Nephron progenitor cell (in vitro differentiated cells): Measurements from ENCODE around the gene CDK5RAP3.

Source experiments
- DNase-seq: peaks from one replicate; pipeline ENCODE4 v3.0.0; 2021
- H3K27ac Mint-ChIP-seq: 2 replicates; pipeline ENCODE4 v1.8.0; 2021; ENCODE audit warnings: mild to moderate bottlenecking, moderate library complexity, mixed read lengths
- H3K27me3 Mint-ChIP-seq: 2 replicates; pipeline ENCODE4 v1.8.0; 2021; ENCODE audit warnings: mild to moderate bottlenecking, low read depth, mixed read lengths; ENCODE audit not compliant: poor library complexity
- H3K36me3 Mint-ChIP-seq: 2 replicates; pipeline ENCODE4 v1.8.0; 2021; ENCODE audit warnings: low read depth, mixed read lengths
- H3K4me1 Mint-ChIP-seq: 2 replicates; pipeline ENCODE4 v1.8.0; 2021; ENCODE audit warnings: mixed read lengths
- H3K4me3 Mint-ChIP-seq: 2 replicates; pipeline ENCODE4 v1.8.0; 2021; ENCODE audit warnings: mild to moderate bottlenecking, moderate library complexity, mixed read lengths
- H3K9me3 Mint-ChIP-seq: 2 replicates; pipeline ENCODE4 v1.8.0; 2021; ENCODE audit warnings: mild to moderate bottlenecking, moderate library complexity, mixed read lengths
- CTCF ChIP-seq: fragments of 200-600 bp; sonication (generic); IDR thresholded peaks from 2 replicates; pipeline ENCODE4 v1.5.0; 2021; ENCODE audit warnings: antibody characterized with exemption

The CDK5RAP3 gene

GRCh38 chr17:48002266-48002915 lies 31.5 kb downstream of the CDK5RAP3 start:
- H3K27me3 Mint-ChIP-seq: peaks cover 10% of the 10 kb centered on the region
- no peaks in the 10 kb centered on the region for H3K36me3 Mint-ChIP-seq
- no peak for DNase-seq
- H3K4me3 Mint-ChIP-seq: no peak overlapping the region
- H3K9me3 Mint-ChIP-seq: no peaks in the 10 kb centered on the region
- H3K27ac Mint-ChIP-seq: peak overlapping the region; percentile 79
- TF ChIP-seq CTCF: no peak
- peaks cover 77% of the 10 kb centered on the region for H3K4me1 Mint-ChIP-seq

- TF ChIP-seq CTCF: no peak
- H3K27ac Mint-ChIP-seq: peak overlapping the region; percentile 79
- peaks cover 73% of the 10 kb centered on the region for H3K4me1 Mint-ChIP-seq
Observed at GRCh38 chr17:48002916-48003416, 32.1 kb downstream of the CDK5RAP3 start.

GRCh38 chr17:48003417-48004151 lies 32.7 kb downstream of the CDK5RAP3 start:
- Mint-ChIP-seq H3K9me3 (no peaks in the 10 kb centered on the region), H3K4me3 (peak overlapping the region; percentile 70), H3K36me3 (no peaks in the 10 kb centered on the region), H3K27me3 (peaks cover 7% of the 10 kb centered on the region), H3K27ac (peak overlapping the region; percentile 66), H3K4me1 (peaks cover 70% of the 10 kb centered on the region)
- peak; percentile 14 for TF ChIP-seq CTCF
- peak; percentile 46 for DNase-seq

More at GRCh38 chr17:48002916-48003416, 32.1 kb downstream of the CDK5RAP3 start:
- peaks cover 6% of the 10 kb centered on the region for H3K27me3 Mint-ChIP-seq
- no peak for DNase-seq
- peak overlapping the region; percentile 5 for H3K4me3 Mint-ChIP-seq
- H3K9me3 Mint-ChIP-seq: no peaks in the 10 kb centered on the region
- H3K36me3 Mint-ChIP-seq: no peaks in the 10 kb centered on the region

GRCh38 chr17:48004983-48005382 lies 34.1 kb downstream of the CDK5RAP3 start:
- no peaks in the 10 kb centered on the region for H3K9me3 Mint-ChIP-seq
- peak overlapping the region; percentile 93 for H3K27ac Mint-ChIP-seq
- H3K4me3 Mint-ChIP-seq: peak overlapping the region; percentile 55
- TF ChIP-seq CTCF: no peak
- H3K36me3 Mint-ChIP-seq: no peaks in the 10 kb centered on the region
- no peak for DNase-seq
- H3K4me1 Mint-ChIP-seq: peaks cover 68% of the 10 kb centered on the region
- peaks cover 6% of the 10 kb centered on the region for H3K27me3 Mint-ChIP-seq

- peaks cover 71% of the 10 kb centered on the region for H3K4me1 Mint-ChIP-seq
- no peak for DNase-seq
- peak overlapping the region; percentile 24 for H3K27ac Mint-ChIP-seq
- no peaks in the 10 kb centered on the region for H3K36me3 Mint-ChIP-seq
- TF ChIP-seq CTCF: no peak
- H3K27me3 Mint-ChIP-seq: peaks cover 4% of the 10 kb centered on the region
- no peak overlapping the region for H3K4me3 Mint-ChIP-seq
- H3K9me3 Mint-ChIP-seq: no peaks in the 10 kb centered on the region
Observed at GRCh38 chr17:48006936-48007709, 36.2 kb downstream of the CDK5RAP3 start.
